Ovary (tissue), 3 donors: ENCODE measurements around the gene RERE.

Experiments used
- CTCF ChIP-seq, 3 donors: fragments of 450-650 bp in 2 of 3; fragments of 200-600 bp in 1 of 3; IDR thresholded peaks; one replicate each; pipeline versions ENCODE4 v1.5.1 to v1.8.0; 2016 to 2022; ENCODE audit warnings: antibody characterized with exemption in 3 of 3, mild to moderate bottlenecking in 1 of 3
- POLR2A ChIP-seq: fragments of 450-650 bp; IDR thresholded peaks from one replicate; pipeline ENCODE4 v1.6.1; 2017; ENCODE audit warnings: antibody characterized with exemption, mild to moderate bottlenecking, moderate library complexity
- donor health status: DM: no; HTN: no; CAD: no.

GRCh38 chr1:8373581-8374241 lies 443.7 kb downstream of the RERE start:
- TF ChIP-seq CTCF (IDR thresholded peaks at IDR 0.05) (no peak), POLR2A (no peak)
